T-cell (primary cell): ENCODE measurements around the gene CD93. TPM values are rescaled to one million over a fixed set of nuclear protein-coding genes. Genes with fewer than 3 reads are reported as not detected.

ENCODE experiments used
- ATAC-seq, 4 experiments: fragments of 200-7000 bp in 3 of 4; fragments of 150-1000 bp in 1 of 4; cut with Tn5 transposase; replicated peaks in 1 of 4; 1 replicate in 3 of 4; 2 replicates in 1 of 4; pipeline ENCODE4 v1.10.0; 2021; ENCODE audit warnings: moderate library complexity in 3 of 4, mild to moderate bottlenecking in 2 of 4, moderate number of reproducible peaks in 1 of 4
- CTCF ChIA-PET, 2 donors: fragments of 300-600 bp; sonication (Branson Sonifier 250); formaldehyde crosslinking; loops; one replicate each; lab custom pipeline; 2022; ENCODE audit warnings: antibody characterized with exemption in 2 of 2; lab: Charles Lee
- POLR2A ChIA-PET, 2 donors: fragments of 300-600 bp; sonication (Branson Sonifier 250); formaldehyde crosslinking; loops; one replicate each; lab custom pipeline; 2022; ENCODE audit warnings: antibody characterized with exemption in 2 of 2; lab: Charles Lee
- DNase-seq, 35 experiments: peaks; one replicate each; pipeline versions ENCODE4 v3.0.0 to v3.0.0-alpha.2; 2013 to 2023
- H3K27ac ChIP-seq: one replicate; pipeline ENCODE4 v1.5.1; 2013; ENCODE audit warnings: low read length
- H3K27me3 ChIP-seq, 2 experiments: replicated peaks in 1 of 2; 1 replicate in 1 of 2; 2 replicates in 1 of 2; pipeline versions ENCODE4 v1.6.1 to v1.7.0; 2013; ENCODE audit warnings: low read length in 1 of 2, mixed read lengths in 1 of 2; ENCODE audit not compliant: control insufficient read depth in 2 of 2, insufficient read depth in 2 of 2; ENCODE audit errors: extremely low read depth in 1 of 2
- H3K36me3 ChIP-seq, 2 donors: 1 replicate in 1 of 2; 2 replicates in 1 of 2; pipeline versions ENCODE4 v1.6.1 to v1.7.0; 2013; ENCODE audit warnings: low read length in 1 of 2; ENCODE audit not compliant: control insufficient read depth in 2 of 2, insufficient read depth in 1 of 2; ENCODE audit errors: extremely low read depth in 1 of 2
- H3K4me1 ChIP-seq, 2 experiments: 1 replicate in 1 of 2; 2 replicates in 1 of 2; pipeline versions ENCODE4 v1.6.1 to v1.7.0; 2013; ENCODE audit warnings: low read length in 2 of 2, mixed read lengths in 1 of 2; ENCODE audit not compliant: insufficient read depth in 2 of 2, control insufficient read depth in 1 of 2; ENCODE audit errors: extremely low read depth in 1 of 2
- H3K4me3 ChIP-seq, 2 donors: 1 replicate in 1 of 2; 2 replicates in 1 of 2; pipeline versions ENCODE4 v1.5.1 to v1.7.0; 2013; ENCODE audit warnings: mild to moderate bottlenecking in 2 of 2, low read length in 1 of 2, moderate library complexity in 1 of 2; ENCODE audit not compliant: control insufficient read depth in 1 of 2; ENCODE audit errors: extremely low read depth in 1 of 2
- H3K9me3 ChIP-seq: 2 replicates; pipeline ENCODE4 v1.7.0; 2013
- H3K27ac Mint-ChIP-seq, 2 donors: one replicate each; pipeline ENCODE4 v1.8.0; 2020 to 2021; ENCODE audit warnings: mild to moderate bottlenecking in 2 of 2, mixed read lengths in 2 of 2
- H3K27me3 Mint-ChIP-seq, 2 donors: one replicate each; pipeline ENCODE4 v1.8.0; 2021 to 2022; ENCODE audit warnings: mixed read lengths in 2 of 2
- H3K36me3 Mint-ChIP-seq: one replicate; pipeline ENCODE4 v1.8.0; 2021; ENCODE audit warnings: mixed read lengths
- H3K4me1 Mint-ChIP-seq, 3 donors: one replicate each; pipeline ENCODE4 v1.8.0; 2020 to 2022; ENCODE audit warnings: mixed read lengths in 3 of 3, mild to moderate bottlenecking in 1 of 3
- H3K4me3 Mint-ChIP-seq, 3 donors: one replicate each; pipeline ENCODE4 v1.8.0; 2020 to 2022; ENCODE audit warnings: mild to moderate bottlenecking in 3 of 3, mixed read lengths in 3 of 3, moderate library complexity in 3 of 3
- H3K9me3 Mint-ChIP-seq, 3 donors: one replicate each; pipeline ENCODE4 v1.8.0; 2020 to 2022; ENCODE audit warnings: mixed read lengths in 3 of 3
- WGBS: methylation state at CpG from one replicate; pipeline ENCODE4 v1.1.5; 2013; ENCODE audit warnings: missing lambda C conversion rate; ENCODE audit not compliant: insufficient coverage; 5-methylcytosine and 5-hydroxymethylcytosine counted together
- total RNA-seq, 35 experiments: library from RNA in 6 of 35; stranded (reverse) in 6 of 35; fragments of 120-200 nt in 1 of 35; gene quantifications; one replicate each; pipeline versions ENCODE4 v1.2.1 to v1.2.4 and lab custom pipeline; 2013 to 2026

CD93 gene
- total RNA-seq, 5 donors from 2014 or later (not counting 1 experiment from before 2014, with no cell fraction given), result 0.38 to 1.9 (median 0.58) TPM

GRCh38 chr20:23062632-23063031 is 23.5 kb downstream of the CD93 start:
- Histone ChIP-seq H3K27me3 (peaks cover 0 to 11% of the 10 kb centered on the region in 2 experiments), H3K9me3 (no peaks in the 10 kb centered on the region), H3K4me1 (no peaks in the 10 kb centered on the region), H3K36me3 (no peaks in the 10 kb centered on the region), H3K4me3 (no peak overlapping the region), H3K27ac (no peak overlapping the region)
- DNase-seq (no peak), ATAC-seq (no peak)
- ChIA-PET CTCF (no interaction called here), POLR2A (no interaction called here)
- Mint-ChIP-seq H3K27ac (no peak overlapping the region), H3K4me1 (no peaks in the 10 kb centered on the region), H3K36me3 (no peaks in the 10 kb centered on the region), H3K4me3 (no peak overlapping the region), H3K27me3 (peaks cover 0 to 4% of the 10 kb centered on the region in 2 donors), H3K9me3 (no peaks in the 10 kb centered on the region)

DNA sequence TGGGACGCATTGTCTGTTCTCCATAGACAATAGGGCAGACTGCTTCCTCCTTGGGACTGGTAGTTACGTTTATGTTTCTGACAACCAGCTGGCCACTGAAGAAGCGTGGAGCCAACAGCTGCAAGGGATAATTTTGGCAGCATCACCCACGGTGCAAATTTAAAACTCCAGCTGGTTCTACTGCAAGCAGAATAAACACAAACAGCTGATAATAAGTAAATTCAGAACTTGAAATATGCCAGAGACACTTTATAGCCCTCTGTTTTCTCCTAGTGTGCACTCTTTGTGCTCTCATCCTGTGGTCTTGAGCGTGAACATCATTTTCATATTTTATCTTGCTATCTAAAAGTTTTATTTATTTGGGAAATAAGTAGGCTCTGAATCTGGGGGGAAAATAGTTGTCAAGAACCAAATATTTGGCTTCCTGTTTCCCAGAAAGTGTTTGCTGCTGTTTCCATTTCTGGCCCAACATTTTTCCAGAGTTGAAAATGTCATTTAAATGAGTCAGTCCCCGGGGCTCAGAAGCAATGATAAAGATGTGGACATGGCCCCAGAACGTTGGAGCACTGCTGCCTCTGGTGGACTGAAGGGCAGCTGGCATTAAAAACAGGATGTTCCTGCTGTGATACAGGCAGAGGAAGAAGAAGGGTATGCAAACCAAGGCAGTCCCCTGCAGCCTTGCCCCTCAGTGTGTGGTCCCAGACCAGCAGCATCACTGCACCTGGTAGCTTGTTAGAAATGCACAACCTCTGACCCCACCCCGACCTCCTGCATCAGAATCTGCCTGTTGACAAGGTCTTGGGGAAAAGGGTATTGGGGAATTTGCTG is 24.2 kb downstream of the CD93 start:
- Mint-ChIP-seq H3K27ac (no peak overlapping the region), H3K36me3 (no peaks in the 10 kb centered on the region), H3K4me3 (no peak overlapping the region), H3K27me3 (peaks cover 0 to 7% of the 10 kb centered on the region in 2 donors), H3K9me3 (no peaks in the 10 kb centered on the region), H3K4me1 (no peaks in the 10 kb centered on the region)
- H3K4me3 ChIP-seq, result no peak overlapping the region
- no peaks in the 10 kb centered on the region for H3K9me3 ChIP-seq
- H3K27me3 ChIP-seq, result peaks cover 0 to 11% of the 10 kb centered on the region in 2 experiments
- DNase-seq, result no peak
- no peak for ATAC-seq
- ChIA-PET CTCF (no interaction called here), POLR2A (no interaction called here)
- H3K4me1 ChIP-seq, result no peaks in the 10 kb centered on the region
- no peak overlapping the region for H3K27ac ChIP-seq
- H3K36me3 ChIP-seq, result no peaks in the 10 kb centered on the region
- 57% methylated on average over 6 of the region's 8 CpGs for WGBS

DNA sequence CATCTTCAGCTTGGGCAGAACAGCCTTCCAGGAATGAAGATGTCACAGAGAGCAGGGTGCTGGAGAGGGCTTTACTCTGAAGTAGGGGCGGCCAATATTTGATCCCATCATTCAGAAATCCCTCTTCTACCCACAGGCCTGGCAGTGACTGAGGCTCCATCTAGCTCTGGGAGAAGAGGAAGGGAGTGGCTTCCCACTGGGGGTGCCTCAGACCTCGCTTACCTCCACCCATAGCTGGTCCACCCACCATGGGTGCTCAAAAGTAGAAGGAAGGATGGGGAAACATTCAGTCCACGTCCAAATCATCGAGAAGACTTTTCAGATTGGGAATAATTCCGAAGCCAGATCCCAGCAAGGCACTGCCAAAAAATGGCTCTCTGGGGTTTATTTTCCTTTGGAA is 24.9 kb downstream of the CD93 start:
- Histone ChIP-seq H3K27ac (no peak overlapping the region), H3K4me3 (no peak overlapping the region), H3K4me1 (no peaks in the 10 kb centered on the region), H3K27me3 (peaks cover 0 to 11% of the 10 kb centered on the region in 2 experiments), H3K36me3 (no peaks in the 10 kb centered on the region), H3K9me3 (no peaks in the 10 kb centered on the region)
- Mint-ChIP-seq H3K27ac (no peak overlapping the region), H3K4me1 (no peaks in the 10 kb centered on the region), H3K36me3 (no peaks in the 10 kb centered on the region), H3K27me3 (peaks cover 0 to 10% of the 10 kb centered on the region in 2 donors), H3K9me3 (peaks cover 0 to 4% (median 0%) of the 10 kb centered on the region in 3 donors), H3K4me3 (no peak overlapping the region)
- WGBS, result 67% methylated on average over 3 of the region's 5 CpGs
- POLR2A ChIA-PET, result no interaction called here
- ATAC-seq (no peak), DNase-seq (no peak)
- CTCF ChIA-PET, result no interaction called here

DNA sequence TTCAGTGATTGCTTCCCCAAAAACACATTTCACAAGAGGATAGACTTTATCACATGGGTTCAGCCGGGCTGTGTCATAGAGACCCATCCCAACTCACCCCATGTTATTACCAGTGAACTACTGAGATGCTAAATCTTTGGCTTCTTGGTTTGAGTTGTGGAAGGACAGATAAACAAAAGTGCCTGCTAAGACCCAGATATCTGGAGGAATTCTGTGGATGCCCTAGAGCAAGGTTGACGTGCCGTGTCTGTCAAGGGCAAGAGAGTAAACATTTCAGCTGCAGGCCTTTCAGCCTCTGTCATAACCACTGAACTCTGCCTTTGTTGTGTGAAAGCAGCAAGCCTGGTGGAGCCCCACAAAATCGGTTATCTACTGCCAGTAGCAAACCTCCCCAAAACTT is 25.5 kb downstream of the CD93 start:
- POLR2A ChIA-PET, result no interaction called here
- 60% methylated on average over 3 of the region's 4 CpGs for WGBS

DNA sequence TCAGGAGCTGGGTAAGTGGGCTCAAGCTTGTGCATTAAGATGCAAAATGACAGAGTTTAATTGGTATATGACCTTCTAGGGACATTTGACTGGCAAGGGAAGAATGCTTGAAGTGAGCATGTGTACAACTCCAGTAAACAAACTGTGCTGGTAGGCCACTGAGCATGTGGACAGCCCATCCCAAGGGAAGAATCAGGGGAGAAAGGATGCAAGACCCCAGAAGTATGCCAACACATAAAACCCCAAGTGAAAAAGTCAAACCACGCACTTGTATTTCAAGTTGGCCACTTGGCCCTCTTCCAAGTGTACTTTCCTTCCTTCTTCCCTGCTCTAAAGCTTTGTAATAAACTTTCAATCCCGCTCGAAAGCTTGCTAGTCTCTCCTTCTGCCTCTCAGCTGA is 26.3 kb downstream of the CD93 start:
- ChIA-PET POLR2A (no interaction called here), CTCF (interaction anchor here in 1 of 2 donors (0.6 kb wide), 1 partner anchor 31 kb away, joined by 5 read pairs; no protein-coding TSS in a partner anchor)
- no peak for DNase-seq
- Histone ChIP-seq H3K9me3 (no peaks in the 10 kb centered on the region), H3K4me3 (no peak overlapping the region), H3K4me1 (no peaks in the 10 kb centered on the region), H3K27me3 (peaks cover 0 to 12% of the 10 kb centered on the region in 2 experiments), H3K27ac (no peak overlapping the region), H3K36me3 (no peaks in the 10 kb centered on the region)
- Mint-ChIP-seq H3K4me1 (no peaks in the 10 kb centered on the region), H3K27ac (no peak overlapping the region), H3K27me3 (peaks cover 2 to 14% of the 10 kb centered on the region in 2 donors), H3K4me3 (no peak overlapping the region), H3K9me3 (peaks cover 0 to 4% (median 0%) of the 10 kb centered on the region in 3 donors), H3K36me3 (no peaks in the 10 kb centered on the region)
- WGBS, result 20% methylated on average over 1 of the region's 3 CpGs
- no peak for ATAC-seq

More for the DNA sequence above, 25.5 kb downstream of the CD93 start:
- peaks cover 0 to 4% (median 0%) of the 10 kb centered on the region in 3 donors for H3K9me3 Mint-ChIP-seq
- Histone ChIP-seq H3K36me3 (no peaks in the 10 kb centered on the region), H3K4me1 (no peaks in the 10 kb centered on the region), H3K9me3 (no peaks in the 10 kb centered on the region), H3K27ac (no peak overlapping the region), H3K27me3 (peaks cover 0 to 11% of the 10 kb centered on the region in 2 experiments), H3K4me3 (no peak overlapping the region)
- H3K27me3 Mint-ChIP-seq, result peaks cover 0 to 11% of the 10 kb centered on the region in 2 donors
- CTCF ChIA-PET, result no interaction called here
- H3K4me3 Mint-ChIP-seq, result no peak overlapping the region
- no peaks in the 10 kb centered on the region for H3K36me3 Mint-ChIP-seq
- no peak overlapping the region for H3K27ac Mint-ChIP-seq
- ATAC-seq (no peak), DNase-seq (no peak)
- H3K4me1 Mint-ChIP-seq, result no peaks in the 10 kb centered on the region

DNA sequence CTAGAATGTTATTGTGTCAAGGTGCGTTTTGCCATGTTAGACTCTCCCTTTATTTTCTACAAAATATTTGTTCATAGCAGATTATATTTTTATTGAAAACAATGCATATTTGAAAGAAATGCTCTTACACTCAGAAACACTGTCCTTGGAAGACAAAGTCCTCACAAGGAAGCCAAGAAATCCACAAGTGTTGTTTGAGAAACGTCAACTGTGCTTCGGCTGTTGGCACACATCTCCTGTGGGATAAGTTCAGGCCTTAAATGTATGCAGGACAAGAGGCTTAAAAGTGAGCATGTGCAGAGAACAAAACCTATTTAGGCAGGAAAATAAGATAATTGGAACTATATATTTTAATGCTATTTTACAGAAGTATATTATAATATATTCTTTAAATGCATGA is 27.1 kb downstream of the CD93 start:
- Histone ChIP-seq H3K36me3 (no peaks in the 10 kb centered on the region), H3K4me3 (no peak overlapping the region), H3K27me3 (peaks cover 0 to 14% of the 10 kb centered on the region in 2 experiments), H3K4me1 (no peaks in the 10 kb centered on the region), H3K9me3 (no peaks in the 10 kb centered on the region), H3K27ac (no peak overlapping the region)
- H3K9me3 Mint-ChIP-seq, result peaks cover 0 to 4% (median 0%) of the 10 kb centered on the region in 3 donors
- WGBS, result 70% methylated on average over 2 of the region's 3 CpGs
- DNase-seq, result no peak
- ChIA-PET CTCF (no interaction called here), POLR2A (no interaction called here)
- H3K36me3 Mint-ChIP-seq, result no peaks in the 10 kb centered on the region
- no peak overlapping the region for H3K27ac Mint-ChIP-seq
- peaks cover 7 to 14% of the 10 kb centered on the region in 2 donors for H3K27me3 Mint-ChIP-seq
- no peak overlapping the region for H3K4me3 Mint-ChIP-seq
- no peak for ATAC-seq
- H3K4me1 Mint-ChIP-seq, result no peaks in the 10 kb centered on the region
